Prostate gland (tissue), 2 donors: ENCODE data around the gene SOX1. TPM values are rescaled to one million over a fixed set of nuclear protein-coding genes. Genes with fewer than 3 reads are reported as not detected.

Experiments
- DNase-seq: peaks from one replicate; pipeline ENCODE4 v3.0.0-alpha.2; 2019; ENCODE audit warnings: low spot score
- H3K27ac ChIP-seq, 2 donors: fragments of 200-600 bp; sonication (generic); 2 replicates each; pipeline ENCODE4 v1.5.1; 2017 to 2019
- H3K27me3 ChIP-seq: fragments of 200-600 bp; sonication (generic); replicated peaks from 2 replicates; pipeline ENCODE4 v1.5.1; 2019; ENCODE audit not compliant: insufficient read depth
- H3K36me3 ChIP-seq, 2 donors: fragments of 200-600 bp; sonication (generic); 1 replicate in 1 of 2; 2 replicates in 1 of 2; pipeline versions ENCODE4 v1.5.1 to v1.8.1; 2017 to 2019
- H3K4me1 ChIP-seq: fragments of 200-600 bp; sonication (generic); replicated peaks from 2 replicates; pipeline ENCODE4 v1.5.1; 2019
- H3K4me3 ChIP-seq, 2 donors: fragments of 200-600 bp; sonication (generic); 2 replicates each; pipeline ENCODE4 v1.5.1; 2017 to 2019
- H3K9me3 ChIP-seq: fragments of 200-600 bp; sonication (generic); 2 replicates; pipeline ENCODE4 v1.5.1; 2017
- CTCF ChIP-seq, 4 experiments: fragments of 200-600 bp in 2 of 4; fragments of 450-650 bp in 2 of 4; sonication (generic) in 2 of 4; IDR thresholded peaks; 1 replicate in 3 of 4; 2 replicates in 1 of 4; pipeline ENCODE4 v1.5.1; 2016 to 2019; ENCODE audit warnings: antibody characterized with exemption in 4 of 4, mild to moderate bottlenecking in 2 of 4, moderate library complexity in 2 of 4
- POLR2A ChIP-seq: fragments of 450-650 bp; IDR thresholded peaks from one replicate; pipeline ENCODE4 v1.6.1; 2016; ENCODE audit warnings: antibody characterized with exemption, mild to moderate bottlenecking
- POLR2AphosphoS5 ChIP-seq: sonication (generic); formaldehyde crosslinking; IDR thresholded peaks from one replicate; pipeline ENCODE4 v1.6.1; 2017; ENCODE audit warnings: antibody characterized with exemption
- WGBS: methylation state at CpG from one replicate; pipeline ENCODE4 v1.1.5; 2018; 5-methylcytosine and 5-hydroxymethylcytosine counted together
- intact Hi-C: fragments of 100-400 bp; cut with DNase I; formaldehyde crosslinking; loops from one replicate; pipeline ENCODE4 v1.14.2; 2022
- total RNA-seq, 2 donors: library from RNA; depleted of rRNA; stranded (reverse); fragments of >200 nt; gene quantifications; one replicate each; pipeline ENCODE4 v1.1.0, GENCODE V29; 2016

SOX1 gene
- total RNA-seq, 2 donors from 2014 or later = 4.4 TPM; not detected in 1

DNA sequence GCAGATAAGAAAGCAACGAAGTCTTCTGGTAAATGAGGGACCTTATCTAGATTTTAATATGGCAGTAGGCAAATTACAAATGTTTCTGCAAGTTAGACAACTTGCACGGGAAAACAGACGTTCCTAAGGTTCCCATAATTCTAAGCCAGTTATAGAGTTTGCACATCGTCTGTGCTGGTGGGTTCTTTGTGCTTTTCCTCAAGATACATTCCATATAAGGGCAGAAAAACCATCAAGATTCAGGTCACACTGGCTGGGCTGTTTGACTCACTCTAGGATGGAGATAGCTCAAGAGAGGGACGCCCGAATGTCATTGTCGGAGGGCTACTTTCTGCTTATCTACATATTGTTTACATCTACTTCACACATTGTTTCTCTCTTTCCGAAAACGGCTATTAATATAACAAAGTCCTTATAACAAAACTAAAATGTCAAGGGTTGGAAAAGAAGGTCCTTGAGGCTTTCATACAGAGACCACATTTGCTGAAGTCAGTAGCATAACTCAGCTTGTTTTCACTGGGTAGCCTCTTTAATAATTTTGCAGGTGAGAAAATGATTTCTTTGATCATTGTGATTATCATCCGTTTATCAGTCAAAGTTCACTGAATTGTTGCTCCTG, 44.4 kb downstream of the SOX1 start:
- WGBS = 42% methylated on average over 10 of the region's 10 CpGs
- Histone ChIP-seq H3K27me3 (peaks cover 21% of the 10 kb centered on the region), H3K4me3 (no peak overlapping the region), H3K36me3 (no peaks in the 10 kb centered on the region), H3K4me1 (no peaks in the 10 kb centered on the region), H3K27ac (no peak overlapping the region), H3K9me3 (no peaks in the 10 kb centered on the region)
- TF ChIP-seq POLR2A = no peak
- TF ChIP-seq CTCF (IDR thresholded peaks at IDR 0.05) = no peak
- no peak for TF ChIP-seq POLR2AphosphoS5
- intact Hi-C loops = no loop called here
- no peak for DNase-seq

DNA sequence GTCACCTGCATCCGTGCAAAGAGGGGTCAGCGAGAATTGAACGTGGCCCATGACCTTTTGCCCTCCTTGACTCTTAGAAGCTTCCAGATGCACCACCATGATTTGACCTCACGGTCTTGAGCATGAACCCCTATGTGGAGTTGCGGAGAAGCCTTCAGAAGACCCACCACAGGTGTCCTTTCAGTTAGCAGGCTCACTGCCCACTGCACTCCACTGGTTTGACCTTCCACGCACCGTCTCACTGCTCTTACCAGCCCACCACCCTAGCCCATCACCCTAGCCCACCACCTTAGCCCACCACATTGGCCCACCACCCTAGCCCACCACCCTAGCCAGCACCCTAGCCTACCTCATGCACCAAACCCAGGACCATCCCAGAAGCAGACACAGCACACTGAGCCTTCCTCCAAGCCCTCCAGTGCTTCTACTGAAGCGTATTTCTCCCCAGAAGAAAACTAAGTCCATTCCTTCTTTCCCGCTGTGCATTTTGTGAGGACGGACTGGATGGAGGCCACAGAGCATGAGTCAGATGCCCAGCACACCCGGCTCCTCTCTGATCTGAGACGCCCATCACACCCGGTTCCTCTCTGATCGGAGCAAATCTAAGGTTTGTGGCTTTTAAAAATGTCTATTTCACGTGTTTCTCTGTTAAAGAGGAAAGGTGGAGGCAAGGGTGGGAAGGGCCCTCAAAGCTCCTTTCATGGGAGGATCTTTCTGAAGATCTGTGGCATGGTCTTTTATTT, 45.8 kb downstream of the SOX1 start:
- no peak for DNase-seq
- no peaks in the 10 kb centered on the region for H3K36me3 ChIP-seq
- intact Hi-C loops = no loop called here
- 63% methylated on average over 15 of the region's 15 CpGs for WGBS
- no peak overlapping the region for H3K4me3 ChIP-seq
- H3K27me3 ChIP-seq = peaks cover 15% of the 10 kb centered on the region
- no peak for TF ChIP-seq POLR2A
- no peak for TF ChIP-seq POLR2AphosphoS5
- no peak for TF ChIP-seq CTCF (IDR thresholded peaks at IDR 0.05)
- H3K9me3 ChIP-seq = no peaks in the 10 kb centered on the region
- no peaks in the 10 kb centered on the region for H3K4me1 ChIP-seq
- H3K27ac ChIP-seq = no peak overlapping the region

DNA sequence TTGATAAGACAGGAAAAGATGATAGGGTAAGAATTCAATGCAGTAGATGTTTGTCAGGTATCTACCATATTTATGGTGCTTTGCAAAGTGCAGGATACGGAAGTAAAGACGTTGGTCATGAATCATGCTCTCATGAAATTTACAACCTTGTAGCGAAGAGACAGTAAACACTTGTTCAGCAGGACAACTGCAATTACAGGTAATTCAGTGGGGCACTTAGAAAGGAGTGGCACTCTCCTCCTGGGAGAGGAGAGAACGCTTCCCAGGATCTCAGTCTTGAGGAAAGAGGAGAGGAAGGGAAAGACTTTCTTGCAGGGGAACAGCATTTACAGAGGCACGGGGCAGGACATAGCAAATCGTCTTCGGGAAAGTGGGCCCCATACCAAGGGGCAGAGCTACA, 46.4 kb downstream of the SOX1 start:
- Histone ChIP-seq H3K4me3 (no peak overlapping the region), H3K27ac (no peak overlapping the region), H3K27me3 (peaks cover 16% of the 10 kb centered on the region), H3K9me3 (no peaks in the 10 kb centered on the region), H3K4me1 (no peaks in the 10 kb centered on the region), H3K36me3 (no peaks in the 10 kb centered on the region)
- WGBS = 17% methylated on average over 7 of the region's 7 CpGs
- peak; percentile 16 for TF ChIP-seq POLR2AphosphoS5
- no peak for TF ChIP-seq POLR2A
- no peak for DNase-seq
- intact Hi-C loops = no loop called here

- DNase-seq = no peak
- H3K27me3 ChIP-seq = peaks cover 19% of the 10 kb centered on the region
- H3K4me1 ChIP-seq = no peaks in the 10 kb centered on the region
- H3K9me3 ChIP-seq = no peaks in the 10 kb centered on the region
- H3K27ac ChIP-seq = no peak overlapping the region
- intact Hi-C loops = no loop called here
- TF ChIP-seq CTCF (IDR thresholded peaks at IDR 0.05) = no peak
- 45% methylated on average over 4 of the region's 4 CpGs for WGBS
- no peak overlapping the region for H3K4me3 ChIP-seq
- no peaks in the 10 kb centered on the region for H3K36me3 ChIP-seq
Measured at GRCh38 chr13:112113851-112114250, 46.9 kb downstream of the SOX1 start.

DNA sequence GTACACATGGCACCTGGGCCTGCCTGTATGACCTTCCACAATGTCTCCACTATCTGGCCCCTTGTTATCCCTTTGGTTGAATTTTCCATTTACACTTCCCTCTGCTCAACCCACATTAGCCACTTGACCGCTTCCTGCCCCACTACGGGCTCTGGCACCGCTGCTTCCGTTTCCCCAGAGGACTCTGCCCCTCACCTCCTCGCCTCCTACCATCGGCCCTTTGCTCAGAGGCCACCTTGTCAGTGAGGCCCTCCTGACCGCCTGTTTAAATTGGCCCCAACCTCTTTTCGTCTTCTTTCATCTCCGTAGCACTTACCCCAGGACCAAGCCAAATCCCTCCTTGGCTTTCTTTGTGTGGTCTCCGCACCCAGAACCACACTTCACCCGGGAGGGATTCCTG, 47.4 kb downstream of the SOX1 start:
- TF ChIP-seq POLR2AphosphoS5 = no peak
- no peak for TF ChIP-seq POLR2A
- no peak for TF ChIP-seq CTCF (IDR thresholded peaks at IDR 0.05)
- Histone ChIP-seq H3K36me3 (no peaks in the 10 kb centered on the region), H3K27me3 (peaks cover 19% of the 10 kb centered on the region), H3K4me1 (no peaks in the 10 kb centered on the region), H3K4me3 (no peak overlapping the region), H3K9me3 (no peaks in the 10 kb centered on the region), H3K27ac (no peak overlapping the region)
- intact Hi-C loops = no loop called here
- 82% methylated on average over 11 of the region's 11 CpGs for WGBS
- DNase-seq = no peak
